ENCODE data around the gene CCDC86. TPM values are rescaled to one million over a fixed set of nuclear protein-coding genes. Genes with fewer than 3 reads are reported as not detected.

The CCDC86 gene
- total and polyA plus RNA-seq, 9 of the 15 experiments (the other 6 are each of a cell fraction or from before 2014, with no cell fraction given) = 4.6 to 102 (median 25.2) TPM

DNA sequence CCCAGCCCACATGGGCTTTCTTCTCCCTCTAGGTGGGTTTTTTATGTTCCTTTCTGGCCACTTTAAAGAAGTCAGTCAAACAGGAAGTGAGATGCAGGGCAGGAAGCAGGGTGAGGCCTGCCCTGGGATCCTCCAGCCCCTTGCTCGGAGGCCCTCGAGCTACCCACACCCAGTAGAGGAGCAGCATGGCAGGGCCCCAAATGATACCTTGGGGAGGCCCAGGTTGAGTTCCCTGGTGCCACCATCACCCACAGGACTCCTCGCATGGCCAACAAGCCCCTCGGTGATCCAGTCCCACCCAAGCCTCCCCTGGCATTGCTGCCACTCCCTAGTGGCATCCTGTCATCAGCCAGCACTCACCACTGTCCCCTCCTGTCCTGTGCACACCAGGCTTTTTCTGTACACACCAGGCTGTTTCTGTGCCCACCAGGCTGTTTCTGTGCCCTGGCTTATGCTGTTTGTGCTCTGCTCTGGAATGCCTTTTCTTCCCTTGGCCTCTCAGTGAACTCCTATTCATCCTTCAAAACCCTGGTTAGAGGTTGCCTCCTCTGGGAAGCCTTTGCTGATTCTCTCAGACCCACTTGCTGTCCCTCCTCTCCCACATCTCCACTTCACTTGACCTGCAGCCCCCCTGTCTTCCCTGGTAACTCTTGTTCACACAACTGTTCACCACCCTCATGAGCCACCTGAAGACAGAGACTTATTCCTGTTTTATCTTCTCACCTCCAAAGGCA, 17.0 kb downstream of the CCDC86 start:
- H2AFZ ChIP-seq (ENCODE audit: low read depth, low read length) = no peak overlapping the region
- ATAC-seq = no peak
- H3K27me3 ChIP-seq (ENCODE audit: control insufficient read depth in 2 of 2, insufficient read depth in 2 of 2, low read length in 2 of 2) = no peaks in the 10 kb centered on the region
- H3K36me3 ChIP-seq (ENCODE audit: control insufficient read depth, insufficient read depth, low read length) = no peaks in the 10 kb centered on the region
- TF ChIP-seq ESRRB (CRISPR knock-in tag; IDR thresholded peaks at IDR 0.05; ENCODE audit: borderline replicate concordance) (no peak), ZNF324 (CRISPR knock-in tag; IDR thresholded peaks at IDR 0.05) (no peak)
- H3K27ac ChIP-seq (ENCODE audit: extremely low read depth, low read depth, low read length) = no peak overlapping the region
- no TSS peak for BruUV-seq (replicated peaks)
- no peak overlapping the region for H3K4me2 ChIP-seq (ENCODE audit: insufficient read depth, low read length)
- H4K20me1 ChIP-seq (replicated peaks; ENCODE audit: control insufficient read depth, insufficient read depth, low read length) = no peaks in the 10 kb centered on the region
- H3K4me3 ChIP-seq = no peak overlapping the region
- peaks cover 39 to 46% of the 10 kb centered on the region in 2 experiments for H3K4me1 ChIP-seq (replicated peaks in 1 of 2; ENCODE audit: control insufficient read depth in 2 of 2, insufficient read depth in 2 of 2, low read length in 2 of 2)
- no peaks in the 10 kb centered on the region for H3K9me3 ChIP-seq (replicated peaks; ENCODE audit: control insufficient read depth, insufficient read depth, low read depth, low read length)
- 76% methylated on average over 4 of the region's 4 CpGs for WGBS (ENCODE audit: insufficient coverage, low coverage, missing lambda C conversion rate)
- no peak for FAIRE-seq
- no peak overlapping the region for H3K9ac ChIP-seq (ENCODE audit: insufficient read depth in 1 of 2, low read depth in 2 of 2, low read length in 2 of 2)
- ChIA-PET POLR2A (interaction anchor here (1.4 kb wide), 1 partner anchor 11 kb away, joined by 4 read pairs; no protein-coding TSS in a partner anchor), CTCF (ENCODE audit: low intra/inter-chr PET ratio) (no interaction called here)
- peaks cover 5% of the 10 kb centered on the region; the same call in 1 of the 3 replicates for H3K79me2 ChIP-seq (ENCODE audit: control insufficient read depth, insufficient read depth, low read length)
- DNase-seq (ENCODE audit: extremely low read depth in 1 of 4, low spot score in 3 of 4) = no peak
- intact Hi-C loops (cut with micrococcal nuclease) (no loop called here), in situ Hi-C loops (cut with MboI) (no loop called here)
- peaks cover 4% of the 10 kb centered on the region for H3K9me1 ChIP-seq (ENCODE audit: control insufficient read depth, insufficient read depth, low read length)

DNA sequence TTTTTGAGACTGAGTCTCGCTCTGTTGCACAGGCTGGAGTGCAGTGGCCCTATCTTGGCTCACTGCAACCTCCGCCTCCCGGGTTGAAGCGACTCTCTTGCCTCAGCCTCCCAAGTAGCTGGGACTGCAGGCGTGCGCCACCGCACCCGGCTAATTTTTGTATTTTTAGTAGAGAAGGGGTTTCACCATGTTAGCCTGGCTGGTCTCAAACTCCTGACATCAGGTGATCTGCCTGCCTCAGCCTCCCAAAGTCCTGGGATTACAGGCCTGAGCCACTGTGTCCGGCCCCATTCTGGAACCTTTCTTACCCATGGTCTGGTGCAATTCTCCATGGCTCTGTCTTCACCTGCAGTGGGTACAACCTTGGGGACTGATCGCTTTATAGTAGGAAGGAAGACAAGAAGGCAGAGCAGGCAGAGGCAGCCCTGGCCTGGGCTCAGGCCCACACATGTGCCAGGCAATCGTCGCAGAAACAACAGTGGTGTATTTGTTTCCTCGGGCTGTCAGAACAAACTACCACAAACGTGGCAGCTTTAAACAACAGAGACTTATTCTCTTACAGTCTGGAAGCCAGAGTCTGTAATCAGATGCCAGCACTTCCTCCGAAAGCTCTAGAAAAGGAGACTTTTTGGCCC, 17.8 kb downstream of the CCDC86 start:
- WGBS (ENCODE audit: insufficient coverage, low coverage, missing lambda C conversion rate) = 76% methylated on average over 13 of the region's 15 CpGs
- Histone ChIP-seq H3K27ac (ENCODE audit: extremely low read depth, low read depth, low read length) (no peak overlapping the region), H3K9ac (ENCODE audit: insufficient read depth in 1 of 2, low read depth in 2 of 2, low read length in 2 of 2) (no peak overlapping the region), H3K4me1 (replicated peaks in 1 of 2; ENCODE audit: control insufficient read depth in 2 of 2, insufficient read depth in 2 of 2, low read length in 2 of 2) (peaks cover 36 to 45% of the 10 kb centered on the region in 2 experiments), H4K20me1 (replicated peaks; ENCODE audit: control insufficient read depth, insufficient read depth, low read length) (no peaks in the 10 kb centered on the region), H2AFZ (ENCODE audit: low read depth, low read length) (no peak overlapping the region), H3K4me3 (no peak overlapping the region), H3K4me2 (ENCODE audit: insufficient read depth, low read length) (no peak overlapping the region), H3K27me3 (ENCODE audit: control insufficient read depth in 2 of 2, insufficient read depth in 2 of 2, low read length in 2 of 2) (no peaks in the 10 kb centered on the region), H3K9me1 (ENCODE audit: control insufficient read depth, insufficient read depth, low read length) (no peaks in the 10 kb centered on the region), H3K9me3 (replicated peaks; ENCODE audit: control insufficient read depth, insufficient read depth, low read depth, low read length) (no peaks in the 10 kb centered on the region), H3K36me3 (ENCODE audit: control insufficient read depth, insufficient read depth, low read length) (no peaks in the 10 kb centered on the region), H3K79me2 (ENCODE audit: control insufficient read depth, insufficient read depth, low read length) (peaks cover 1% of the 10 kb centered on the region; the same call in 1 of the 3 replicates)
- no peak for ATAC-seq
- BruUV-seq (replicated peaks) = no TSS peak
- CTCF ChIA-PET (ENCODE audit: low intra/inter-chr PET ratio) = no interaction called here
- no peak for DNase-seq (ENCODE audit: extremely low read depth in 1 of 4, low spot score in 3 of 4)
- in situ Hi-C loops (cut with MboI) (no loop called here), intact Hi-C loops (cut with micrococcal nuclease) (no loop called here)
- no peak for FAIRE-seq
- POLR2A ChIA-PET = no interaction called here
- no peak for TF ChIP-seq ZNF133 (CRISPR knock-in tag; IDR thresholded peaks at IDR 0.05)
- no peak for TF ChIP-seq TAF9B (IDR thresholded peaks at IDR 0.05; ENCODE audit: partially characterized antibody)
- no peak for TF ChIP-seq PTTG1 (tag; IDR thresholded peaks at IDR 0.05; ENCODE audit: low read depth)
- TF ChIP-seq, protein P1, sequence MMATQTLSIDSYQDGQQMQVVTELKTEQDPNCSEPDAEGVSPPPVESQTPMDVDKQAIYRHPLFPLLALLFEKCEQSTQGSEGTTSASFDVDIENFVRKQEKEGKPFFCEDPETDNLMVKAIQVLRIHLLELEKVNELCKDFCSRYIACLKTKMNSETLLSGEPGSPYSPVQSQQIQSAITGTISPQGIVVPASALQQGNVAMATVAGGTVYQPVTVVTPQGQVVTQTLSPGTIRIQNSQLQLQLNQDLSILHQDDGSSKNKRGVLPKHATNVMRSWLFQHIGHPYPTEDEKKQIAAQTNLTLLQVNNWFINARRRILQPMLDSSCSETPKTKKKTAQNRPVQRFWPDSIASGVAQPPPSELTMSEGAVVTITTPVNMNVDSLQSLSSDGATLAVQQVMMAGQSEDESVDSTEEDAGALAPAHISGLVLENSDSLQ (IDR thresholded peaks at IDR 0.05) = no peak
- no peak for TF ChIP-seq MEIS2 (IDR thresholded peaks at IDR 0.05; ENCODE audit: partially characterized antibody)
- no peak for TF ChIP-seq SUPT5H (IDR thresholded peaks at IDR 0.05)
- TF ChIP-seq, protein P2, sequence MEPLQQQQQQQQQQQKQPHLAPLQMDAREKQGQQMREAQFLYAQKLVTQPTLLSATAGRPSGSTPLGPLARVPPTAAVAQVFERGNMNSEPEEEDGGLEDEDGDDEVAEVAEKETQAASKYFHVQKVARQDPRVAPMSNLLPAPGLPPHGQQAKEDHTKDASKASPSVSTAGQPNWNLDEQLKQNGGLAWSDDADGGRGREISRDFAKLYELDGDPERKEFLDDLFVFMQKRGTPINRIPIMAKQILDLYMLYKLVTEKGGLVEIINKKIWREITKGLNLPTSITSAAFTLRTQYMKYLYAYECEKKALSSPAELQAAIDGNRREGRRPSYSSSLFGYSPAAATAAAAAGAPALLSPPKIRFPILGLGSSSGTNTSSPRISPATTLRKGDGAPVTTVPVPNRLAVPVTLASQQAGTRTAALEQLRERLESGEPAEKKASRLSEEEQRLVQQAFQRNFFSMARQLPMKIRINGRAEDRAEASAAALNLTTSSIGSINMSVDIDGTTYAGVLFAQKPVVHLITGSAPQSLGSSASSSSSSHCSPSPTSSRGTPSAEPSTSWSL (CRISPR knock-in tag; IDR thresholded peaks at IDR 0.05; ENCODE audit: borderline replicate concordance) = no peak
- TF ChIP-seq U2AF1 (optimal IDR thresholded peaks at IDR 0.05; ENCODE audit: low read depth, low read length) = no peak
- no peak for TF ChIP-seq ELF4 (CRISPR knock-in tag; IDR thresholded peaks at IDR 0.05)
- no peak for TF ChIP-seq SAFB2 (IDR thresholded peaks at IDR 0.05; ENCODE audit: borderline replicate concordance, low read depth, low read length, severe bottlenecking)
- TF ChIP-seq CHD1 (IDR thresholded peaks at IDR 0.05; ENCODE audit: low read length) = no peak
